ENCODE results near the gene IL11.
A peak's percentile ranks its signal among the peaks of the same experiment; 100 is the strongest.

IL11 gene

GRCh38 chr19:55390461-55390880 is 20.2 kb upstream of the IL11 start:
- DNase-seq, result peak; percentile 18

- DNase-seq, result peak; percentile 15
Observed at GRCh38 chr19:55389386-55390317, 19.4 kb upstream of the IL11 start.

- no peak for DNase-seq
Observed at GRCh38 chr19:55387736-55388497, 17.7 kb upstream of the IL11 start.

- no peak for DNase-seq
Observed at GRCh38 chr19:55386493-55386971, 16.3 kb upstream of the IL11 start.

GRCh38 chr19:55385724-55386492 is 15.6 kb upstream of the IL11 start, which contains the start of gene RPL28:
Gene RPL28, plus strand, starts transcription at chr19:55385932. Its CDS starts 426 bp downstream, at chr19:55386358.
- DNase-seq, result peak; percentile 100

GRCh38 chr19:55384920-55385723 is 14.9 kb upstream of the IL11 start:
- DNase-seq, result peak; percentile 98

GRCh38 chr19:55384131-55384919 is 14.1 kb upstream of the IL11 start, which contains the start of gene TMEM238:
Gene TMEM238, minus strand, starts transcription at chr19:55384292. Its CDS starts 33 bp downstream, at chr19:55384259.
- no peak for DNase-seq

- DNase-seq, result peak; percentile 69
Observed at GRCh38 chr19:55383279-55384130, 13.2 kb upstream of the IL11 start.

- DNase-seq, result no peak
Observed at GRCh38 chr19:55382522-55383054, 12.3 kb upstream of the IL11 start.

- DNase-seq, result no peak
Observed at GRCh38 chr19:55382013-55382412, 11.8 kb upstream of the IL11 start.

GRCh38 chr19:55379174-55379573 is 8.9 kb upstream of the IL11 start:
- DNase-seq, result peak; percentile 86

GRCh38 chr19:55377356-55378131 is 7.3 kb upstream of the IL11 start:
- peak; percentile 53 for DNase-seq

- DNase-seq, result no peak
Observed at GRCh38 chr19:55376241-55376933, 6.1 kb upstream of the IL11 start, which contains the start of gene TMEM190. Gene TMEM190, plus strand, starts transcription at chr19:55376826. Its CDS starts 28 bp downstream, at chr19:55376854.

GRCh38 chr19:55373993-55374757 is 3.9 kb upstream of the IL11 start:
- DNase-seq, result no peak

GRCh38 chr19:55373306-55373992 is 3.2 kb upstream of the IL11 start:
- DNase-seq, result no peak

- no peak for DNase-seq
Observed at GRCh38 chr19:55372316-55373081, 2.2 kb upstream of the IL11 start.

All from right hindlimb (tissue), 1 donor.